ENCODE measurements around the gene EMC6. TPM values are rescaled to one million over a fixed set of nuclear protein-coding genes. Genes with fewer than 3 reads are reported as not detected.

The EMC6 gene
- total RNA-seq, 1 experiment from 2014 or later = 62.4 TPM

- H3K27ac ChIP-seq (ENCODE audit: low read depth, low read length) = no peak overlapping the region
- POLR2A ChIA-PET = no interaction called here
- DNase-seq (ENCODE audit: low read depth, low spot score) = no peak
- ATAC-seq = no peak
- no peak overlapping the region for H3K4me3 ChIP-seq (replicated peaks in 1 of 2; ENCODE audit: low read depth in 1 of 2, low read length in 2 of 2)
- CTCF ChIA-PET = no interaction called here
- no peak overlapping the region for H2AFZ ChIP-seq (ENCODE audit: low read depth, low read length, poor library complexity, severe bottlenecking)
- no peaks in the 10 kb centered on the region for H3K9me2 ChIP-seq (ENCODE audit: insufficient read depth)
- H3K27me3 ChIP-seq (ENCODE audit: insufficient read depth, low read length) = no peaks in the 10 kb centered on the region
- no TSS peak for BruUV-seq (replicated peaks)
- H3K79me2 ChIP-seq (ENCODE audit: insufficient read depth, low read length) = no peaks in the 10 kb centered on the region
- no peak for TF ChIP-seq ELF1 (IDR thresholded peaks at IDR 0.05; ENCODE audit: borderline replicate concordance, low read depth)
- TF ChIP-seq SIN3A (IDR thresholded peaks at IDR 0.05; ENCODE audit: low read depth) = no peak
- TF ChIP-seq REST (IDR thresholded peaks at IDR 0.05; ENCODE audit: low read depth) = no peak
- TF ChIP-seq CBX3 (IDR thresholded peaks at IDR 0.05; ENCODE audit: low read depth) = no peak
- TF ChIP-seq POLR2A (IDR thresholded peaks at IDR 0.05; ENCODE audit: borderline replicate concordance, extremely low read depth, insufficient read depth, insufficient read length) = no peak
- no peak for TF ChIP-seq TCF7L2 (IDR thresholded peaks at IDR 0.05; ENCODE audit: borderline replicate concordance, extremely low read depth, insufficient read depth, insufficient read length)
- no peak for TF ChIP-seq EGR1 (IDR thresholded peaks at IDR 0.05; ENCODE audit: low read depth)
- H3K4me1 ChIP-seq (ENCODE audit: control insufficient read depth in 1 of 2, insufficient read depth in 2 of 2, low read length in 2 of 2) = no peaks in the 10 kb centered on the region; a peak in 1 of 4 replicates
- H3K4me2 ChIP-seq (ENCODE audit: low read length) = no peak overlapping the region
- intact Hi-C loops (cut with micrococcal nuclease) = no loop called here
- no peaks in the 10 kb centered on the region for H3K36me3 ChIP-seq (ENCODE audit: control insufficient read depth in 1 of 2, insufficient read depth in 2 of 2, low read length in 2 of 2)
- RAD21 ChIA-PET (ENCODE audit: low non-redundant PET in 1 of 2, low total read pairs in 2 of 2, uncharacterized antibody in 2 of 2, unreplicated experiment in 2 of 2) = no interaction called here
- H3K9me3 ChIP-seq (ENCODE audit: control insufficient read depth in 1 of 2, insufficient read depth in 1 of 2, low read depth in 1 of 2, low read length in 2 of 2) = no peaks in the 10 kb centered on the region
- no peaks in the 10 kb centered on the region for H4K20me1 ChIP-seq (ENCODE audit: insufficient read depth)
- no peak overlapping the region for H3K9ac ChIP-seq (ENCODE audit: low read length)
These were observed 20.2 kb downstream of the EMC6 start for GRCh38 chr17:3688852-3689261.
